Measurements from ENCODE around the gene RBSN. TPM values are rescaled to one million over a fixed set of nuclear protein-coding genes. Genes with fewer than 3 reads are reported as not detected.

RBSN gene
- total RNA-seq, 1 donor from 2014 or later = 17.3 TPM

- Histone ChIP-seq H3K9me3 (replicated peaks) (no peaks in the 10 kb centered on the region), H3K4me1 (no peaks in the 10 kb centered on the region), H3K4me3 (no peak overlapping the region), H3K36me3 (peaks cover 89% of the 10 kb centered on the region), H3K27ac (replicated peaks) (no peak overlapping the region), H3K27me3 (ENCODE audit: low read depth) (no peaks in the 10 kb centered on the region)
- intact Hi-C loops (cut with micrococcal nuclease) = no loop called here
- no peak for DNase-seq
- TF ChIP-seq, protein P1, sequence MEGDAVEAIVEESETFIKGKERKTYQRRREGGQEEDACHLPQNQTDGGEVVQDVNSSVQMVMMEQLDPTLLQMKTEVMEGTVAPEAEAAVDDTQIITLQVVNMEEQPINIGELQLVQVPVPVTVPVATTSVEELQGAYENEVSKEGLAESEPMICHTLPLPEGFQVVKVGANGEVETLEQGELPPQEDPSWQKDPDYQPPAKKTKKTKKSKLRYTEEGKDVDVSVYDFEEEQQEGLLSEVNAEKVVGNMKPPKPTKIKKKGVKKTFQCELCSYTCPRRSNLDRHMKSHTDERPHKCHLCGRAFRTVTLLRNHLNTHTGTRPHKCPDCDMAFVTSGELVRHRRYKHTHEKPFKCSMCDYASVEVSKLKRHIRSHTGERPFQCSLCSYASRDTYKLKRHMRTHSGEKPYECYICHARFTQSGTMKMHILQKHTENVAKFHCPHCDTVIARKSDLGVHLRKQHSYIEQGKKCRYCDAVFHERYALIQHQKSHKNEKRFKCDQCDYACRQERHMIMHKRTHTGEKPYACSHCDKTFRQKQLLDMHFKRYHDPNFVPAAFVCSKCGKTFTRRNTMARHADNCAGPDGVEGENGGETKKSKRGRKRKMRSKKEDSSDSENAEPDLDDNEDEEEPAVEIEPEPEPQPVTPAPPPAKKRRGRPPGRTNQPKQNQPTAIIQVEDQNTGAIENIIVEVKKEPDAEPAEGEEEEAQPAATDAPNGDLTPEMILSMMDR (IDR thresholded peaks at IDR 0.05; ENCODE audit: borderline replicate concordance) = no peak
These were observed 9.7 kb downstream of the RBSN start for GRCh38 chr3:15089201-15089600.

- TF ChIP-seq, protein P1 (IDR thresholded peaks at IDR 0.05; ENCODE audit: borderline replicate concordance) = no peak
- no peaks in the 10 kb centered on the region for H3K27me3 ChIP-seq (ENCODE audit: low read depth)
- H3K4me1 ChIP-seq = no peaks in the 10 kb centered on the region
- H3K9me3 ChIP-seq (replicated peaks) = no peaks in the 10 kb centered on the region
- no peak overlapping the region for H3K27ac ChIP-seq (replicated peaks)
- intact Hi-C loops (cut with micrococcal nuclease) = no loop called here
- no peak overlapping the region for H3K4me3 ChIP-seq
- no peak for DNase-seq
- peaks cover 94% of the 10 kb centered on the region for H3K36me3 ChIP-seq
These were observed 12.2 kb downstream of the RBSN start for GRCh38 chr3:15086699-15087098.

DNA sequence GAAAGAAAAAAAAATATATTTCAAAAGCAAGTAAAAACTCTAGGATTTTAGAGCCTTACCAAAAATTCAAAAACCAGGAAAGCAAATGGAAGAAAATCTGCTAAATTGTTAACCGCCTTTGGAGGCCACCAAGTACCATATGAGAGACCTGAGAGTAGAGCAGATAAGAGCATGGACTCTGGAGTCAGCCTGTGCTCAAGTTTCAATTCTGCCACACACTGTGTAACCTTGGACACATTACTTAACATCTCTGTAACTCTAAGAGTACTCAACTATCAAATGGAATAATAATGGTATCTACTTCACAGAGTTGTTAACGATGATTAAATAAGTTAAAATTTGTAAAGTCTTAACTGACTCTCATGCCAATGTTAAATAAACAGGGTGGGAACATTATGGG, 12.7 kb downstream of the RBSN start:
- Histone ChIP-seq H3K27ac (replicated peaks) (no peak overlapping the region), H3K4me1 (no peaks in the 10 kb centered on the region), H3K4me3 (no peak overlapping the region), H3K9me3 (replicated peaks) (no peaks in the 10 kb centered on the region), H3K27me3 (ENCODE audit: low read depth) (no peaks in the 10 kb centered on the region), H3K36me3 (peaks cover 95% of the 10 kb centered on the region)
- TF ChIP-seq, protein P1 (IDR thresholded peaks at IDR 0.05; ENCODE audit: borderline replicate concordance) = no peak
- DNase-seq = no peak
- intact Hi-C loops (cut with micrococcal nuclease) = no loop called here

GRCh38 chr3:15083252-15083651, 15.7 kb downstream of the RBSN start:
- Histone ChIP-seq H3K4me1 (no peaks in the 10 kb centered on the region), H3K27ac (replicated peaks) (no peak overlapping the region)

DNA sequence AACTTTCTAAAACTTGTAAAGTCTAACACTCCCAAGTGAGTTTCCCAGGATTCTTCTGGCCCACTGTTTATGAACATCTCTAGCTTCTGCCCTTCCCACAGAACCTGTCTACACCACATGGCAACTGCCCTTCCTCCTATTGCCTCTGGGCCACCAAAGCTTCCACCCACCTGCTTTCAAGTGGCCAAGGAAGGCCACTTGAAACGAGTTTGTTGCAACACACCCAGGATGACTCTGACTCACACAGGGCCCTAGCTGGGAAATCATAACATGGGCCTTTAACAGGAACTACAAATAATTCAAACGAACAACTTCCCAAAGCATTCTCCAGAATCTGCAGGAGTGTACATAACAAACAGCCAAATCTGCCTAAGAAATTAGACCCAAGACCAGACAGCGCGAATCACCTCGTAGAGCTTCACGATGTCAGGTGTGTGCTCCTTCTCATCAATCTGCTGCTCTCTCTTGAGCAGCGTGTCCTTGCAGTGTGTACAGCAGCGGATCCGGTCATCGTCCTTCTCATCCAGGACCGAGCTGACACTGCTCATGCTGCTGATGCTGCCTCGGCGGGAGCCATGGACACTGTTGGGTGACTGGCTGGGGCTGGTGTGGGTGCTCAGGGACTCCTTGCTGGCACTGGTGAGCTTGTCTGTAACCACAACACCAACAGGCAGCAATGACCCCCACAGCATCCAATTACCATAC, 16.8 kb downstream of the RBSN start:
- Histone ChIP-seq H3K27me3 (ENCODE audit: low read depth) (no peaks in the 10 kb centered on the region), H3K27ac (replicated peaks) (no peak overlapping the region), H3K36me3 (peaks cover 98% of the 10 kb centered on the region), H3K4me1 (no peaks in the 10 kb centered on the region), H3K4me3 (no peak overlapping the region), H3K9me3 (replicated peaks) (no peaks in the 10 kb centered on the region)
- DNase-seq = no peak
- intact Hi-C loops (cut with micrococcal nuclease) = no loop called here
- TF ChIP-seq, protein P1 (IDR thresholded peaks at IDR 0.05; ENCODE audit: borderline replicate concordance) = no peak

More at GRCh38 chr3:15083252-15083651, 15.7 kb downstream of the RBSN start:
- H3K9me3 ChIP-seq (replicated peaks) = no peaks in the 10 kb centered on the region
- H3K27me3 ChIP-seq (ENCODE audit: low read depth) = no peaks in the 10 kb centered on the region
- H3K4me3 ChIP-seq = no peak overlapping the region
- TF ChIP-seq, protein P1 (IDR thresholded peaks at IDR 0.05; ENCODE audit: borderline replicate concordance) = no peak
- H3K36me3 ChIP-seq = peaks cover 96% of the 10 kb centered on the region
- DNase-seq = no peak
- intact Hi-C loops (cut with micrococcal nuclease) = no loop called here

Data from left ventricle myocardium inferior (tissue), 1 donor.